Endothelial cell (in vitro differentiated cells): ENCODE measurements around the gene BMPR1B. TPM values are rescaled to one million over a fixed set of nuclear protein-coding genes. Genes with fewer than 3 reads are reported as not detected.
"Not testable (repeated sequence)": the region's sequence is repeated elsewhere in the genome, so short reads cannot be mapped to it uniquely, and the experiment has no call there.

ENCODE experiments used
- DNase-seq: peaks from one replicate; pipeline ENCODE4 v3.0.0; 2021; ENCODE audit warnings: low spot score
- H3K27ac Mint-ChIP-seq: one replicate; pipeline ENCODE4 v1.8.0; 2021; ENCODE audit warnings: mixed read lengths, inconsistent platforms; ENCODE audit not compliant: unreplicated experiment
- H3K27me3 Mint-ChIP-seq: one replicate; pipeline ENCODE4 v1.8.0; 2021; ENCODE audit warnings: mild to moderate bottlenecking, moderate library complexity, mixed read lengths, inconsistent platforms; ENCODE audit not compliant: unreplicated experiment
- H3K36me3 Mint-ChIP-seq: one replicate; pipeline ENCODE4 v1.8.0; 2021; ENCODE audit warnings: mild to moderate bottlenecking, low read depth, mixed read lengths, inconsistent platforms; ENCODE audit not compliant: unreplicated experiment
- H3K4me1 Mint-ChIP-seq: one replicate; pipeline ENCODE4 v1.8.0; 2021; ENCODE audit warnings: mild to moderate bottlenecking, mixed read lengths, inconsistent platforms; ENCODE audit not compliant: unreplicated experiment
- H3K4me3 Mint-ChIP-seq: one replicate; pipeline ENCODE4 v1.8.0; 2021; ENCODE audit warnings: mild to moderate bottlenecking, mixed read lengths, inconsistent platforms; ENCODE audit not compliant: unreplicated experiment
- H3K9me3 Mint-ChIP-seq: one replicate; pipeline ENCODE4 v1.8.0; 2021; ENCODE audit warnings: mixed read lengths, inconsistent platforms; ENCODE audit not compliant: unreplicated experiment
- CTCF ChIP-seq: fragments of 200-600 bp; sonication (generic); IDR thresholded peaks from one replicate; pipeline ENCODE4 v1.5.0; 2021; ENCODE audit warnings: antibody characterized with exemption; ENCODE audit not compliant: unreplicated experiment
- total RNA-seq: library from RNA; stranded (reverse); fragmentation: NEBNext Ultra II Directional; extraction: Animal tissue kit (Norgen Biotek cat#: 25700); gene quantifications from one replicate; pipeline ENCODE4 v1.2.1, GENCODE V29; 2021; ENCODE audit not compliant: unreplicated experiment

The BMPR1B gene
- total RNA-seq, 1 donor from 2014 or later: 5.4 TPM

- no peak for TF ChIP-seq CTCF
- no peak overlapping the region for H3K4me3 Mint-ChIP-seq
- H3K27ac Mint-ChIP-seq: no peak overlapping the region
- H3K9me3 Mint-ChIP-seq: no peaks in the 10 kb centered on the region
- H3K4me1 Mint-ChIP-seq: peaks cover 12% of the 10 kb centered on the region
- H3K27me3 Mint-ChIP-seq: peaks cover 2% of the 10 kb centered on the region
- no peaks in the 10 kb centered on the region for H3K36me3 Mint-ChIP-seq
- DNase-seq: no peak
These were observed 371.3 kb downstream of the BMPR1B start for GRCh38 chr4:95129031-95129430.

- no peak for DNase-seq
- Mint-ChIP-seq H3K4me1 (peaks cover 10% of the 10 kb centered on the region), H3K27me3 (peaks cover 2% of the 10 kb centered on the region), H3K4me3 (no peak overlapping the region), H3K27ac (no peak overlapping the region), H3K36me3 (no peaks in the 10 kb centered on the region), H3K9me3 (no peaks in the 10 kb centered on the region)
- TF ChIP-seq CTCF: no peak
These were observed 372.1 kb downstream of the BMPR1B start for GRCh38 chr4:95129821-95130311.

- H3K27ac Mint-ChIP-seq, H3K9me3 Mint-ChIP-seq, H3K36me3 Mint-ChIP-seq, DNase-seq, H3K4me3 Mint-ChIP-seq, H3K4me1 Mint-ChIP-seq, H3K27me3 Mint-ChIP-seq: not testable (repeated sequence)
These were observed 376.3 kb downstream of the BMPR1B start for GRCh38 chr4:95134016-95134415.

GRCh38 chr4:95139424-95139823, 381.7 kb downstream of the BMPR1B start:
- not testable (repeated sequence) for H3K9me3 Mint-ChIP-seq, H3K4me3 Mint-ChIP-seq, H3K27ac Mint-ChIP-seq, H3K4me1 Mint-ChIP-seq, DNase-seq, H3K27me3 Mint-ChIP-seq
- H3K36me3 Mint-ChIP-seq: peaks cover 21% of the 10 kb centered on the region

GRCh38 chr4:95141361-95141760, 383.6 kb downstream of the BMPR1B start:
- DNase-seq: no peak
- Mint-ChIP-seq H3K36me3 (peaks cover 21% of the 10 kb centered on the region), H3K27ac (no peak overlapping the region), H3K27me3 (no peaks in the 10 kb centered on the region), H3K4me3 (no peak overlapping the region), H3K9me3 (peaks cover 9% of the 10 kb centered on the region), H3K4me1 (peaks cover 2% of the 10 kb centered on the region)
- TF ChIP-seq CTCF: no peak

GRCh38 chr4:95142932-95143331, 385.2 kb downstream of the BMPR1B start:
- Mint-ChIP-seq H3K27me3 (no peaks in the 10 kb centered on the region), H3K27ac (no peak overlapping the region), H3K36me3 (peaks cover 21% of the 10 kb centered on the region), H3K9me3 (peaks cover 9% of the 10 kb centered on the region), H3K4me1 (peaks cover 2% of the 10 kb centered on the region), H3K4me3 (no peak overlapping the region)
- no peak for DNase-seq
- TF ChIP-seq CTCF: no peak
